EL (cell line): ENCODE measurements around the gene CYP4F22.

Experiments
- DNase-seq: peaks from one replicate; pipeline ENCODE4 v3.0.0-alpha.2; 2016

Gene CYP4F22

GRCh38 chr19:15538774-15539173, 30.4 kb downstream of the CYP4F22 start:
- no peak for DNase-seq

- no peak for DNase-seq
Observed at GRCh38 chr19:15539638-15540037, 31.3 kb downstream of the CYP4F22 start.

- no peak for DNase-seq
Observed at GRCh38 chr19:15540435-15540834, 32.1 kb downstream of the CYP4F22 start.

DNA sequence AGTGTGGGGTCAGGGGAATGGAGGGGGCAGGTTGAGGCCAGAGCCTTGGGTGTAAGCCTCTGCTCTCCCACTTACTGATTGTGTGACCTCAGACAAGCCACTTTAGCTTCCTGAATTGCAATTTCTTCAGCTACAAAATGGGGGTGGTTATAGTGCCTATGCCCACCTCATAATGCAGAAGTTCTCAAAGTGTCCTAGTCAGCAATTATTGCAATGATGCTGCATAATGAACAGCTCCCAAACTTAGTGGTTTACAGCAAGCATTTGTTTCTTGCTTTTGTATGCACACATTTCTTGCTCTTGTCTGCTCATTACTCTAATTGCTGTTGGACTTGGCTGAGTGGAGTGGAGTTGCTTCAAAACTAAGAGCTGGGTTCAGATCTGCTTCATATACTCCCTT, 36.0 kb downstream of the CYP4F22 start:
- no peak for DNase-seq

DNA sequence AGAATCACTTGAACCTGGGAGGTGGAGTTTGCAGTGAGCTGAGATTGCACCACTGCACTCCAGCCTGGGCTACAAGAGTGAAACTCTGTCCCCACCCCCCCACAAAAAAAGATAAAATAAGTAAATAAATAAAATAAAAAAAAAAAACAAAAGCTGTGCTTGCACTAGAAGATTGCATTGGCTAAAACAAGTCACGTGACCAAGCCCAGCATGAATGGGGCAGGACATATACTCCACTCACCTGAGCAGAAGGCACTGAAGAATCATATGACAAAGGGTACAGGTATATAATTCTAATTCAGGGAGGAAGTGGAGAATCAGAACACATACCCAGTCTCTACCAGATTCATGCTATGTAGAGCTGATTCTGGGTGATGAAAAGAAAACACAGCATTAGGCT, 36.6 kb downstream of the CYP4F22 start:
- no peak for DNase-seq

- DNase-seq: no peak
Observed at GRCh38 chr19:15548648-15549047, 40.3 kb downstream of the CYP4F22 start.

DNA sequence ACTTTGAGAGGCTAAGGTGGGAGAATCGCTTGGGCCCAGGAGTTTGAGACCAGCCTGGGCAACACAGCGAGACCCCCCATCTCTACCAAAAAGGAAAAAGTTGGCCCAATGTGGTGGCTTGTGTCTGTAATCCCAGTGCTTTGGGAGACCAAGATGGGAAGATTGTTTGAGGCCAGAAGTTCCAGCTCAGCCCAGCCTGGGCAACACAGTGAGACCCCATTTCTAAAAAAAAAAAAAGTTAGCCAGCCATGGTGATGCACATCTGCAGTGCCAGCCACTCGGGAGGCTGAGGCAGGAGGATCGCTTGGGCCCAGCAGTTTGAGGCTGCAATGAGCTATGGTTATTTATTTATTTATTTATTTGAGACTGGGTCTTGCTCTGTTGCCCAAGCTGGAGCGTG, 41.3 kb downstream of the CYP4F22 start:
- no peak for DNase-seq

DNA sequence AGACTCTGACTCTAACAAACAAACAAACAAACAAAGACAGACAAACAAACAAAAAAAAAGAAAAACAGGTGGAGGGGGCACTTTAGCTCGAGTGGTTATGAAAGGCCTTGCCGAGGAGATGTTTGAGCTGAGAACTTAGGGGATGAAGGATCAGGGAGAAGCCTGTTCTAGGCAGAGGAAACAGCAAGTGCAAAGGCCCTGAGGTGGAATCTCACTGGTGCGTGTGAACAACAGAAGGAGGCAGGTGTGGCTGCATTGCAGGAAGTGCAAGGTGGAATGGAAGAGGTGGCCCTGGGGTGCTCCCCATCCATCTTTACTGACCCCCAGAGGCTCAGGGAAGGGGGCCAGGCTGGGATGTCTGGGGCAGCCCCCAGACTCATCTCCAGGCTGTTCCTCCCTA, 41.9 kb downstream of the CYP4F22 start:
- no peak for DNase-seq

DNA sequence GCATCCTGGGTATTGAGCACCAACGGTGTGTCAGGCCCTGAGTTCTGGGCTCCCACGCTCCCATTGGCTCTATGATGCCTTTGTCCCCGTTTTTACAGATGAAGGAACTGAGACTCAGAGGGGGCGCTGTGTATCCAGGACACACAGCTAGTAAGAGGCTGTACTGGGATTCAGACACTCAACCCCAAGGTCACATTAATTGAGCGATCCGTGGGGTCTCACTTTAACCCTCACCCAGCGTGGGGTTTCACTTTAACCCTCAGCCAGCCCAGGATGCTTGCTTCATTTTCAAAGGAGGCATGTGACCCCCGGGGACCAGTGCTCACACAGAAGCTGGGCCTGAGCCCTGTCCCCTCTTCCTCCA, 42.6 kb downstream of the CYP4F22 start:
- DNase-seq: peak; percentile 12

DNA sequence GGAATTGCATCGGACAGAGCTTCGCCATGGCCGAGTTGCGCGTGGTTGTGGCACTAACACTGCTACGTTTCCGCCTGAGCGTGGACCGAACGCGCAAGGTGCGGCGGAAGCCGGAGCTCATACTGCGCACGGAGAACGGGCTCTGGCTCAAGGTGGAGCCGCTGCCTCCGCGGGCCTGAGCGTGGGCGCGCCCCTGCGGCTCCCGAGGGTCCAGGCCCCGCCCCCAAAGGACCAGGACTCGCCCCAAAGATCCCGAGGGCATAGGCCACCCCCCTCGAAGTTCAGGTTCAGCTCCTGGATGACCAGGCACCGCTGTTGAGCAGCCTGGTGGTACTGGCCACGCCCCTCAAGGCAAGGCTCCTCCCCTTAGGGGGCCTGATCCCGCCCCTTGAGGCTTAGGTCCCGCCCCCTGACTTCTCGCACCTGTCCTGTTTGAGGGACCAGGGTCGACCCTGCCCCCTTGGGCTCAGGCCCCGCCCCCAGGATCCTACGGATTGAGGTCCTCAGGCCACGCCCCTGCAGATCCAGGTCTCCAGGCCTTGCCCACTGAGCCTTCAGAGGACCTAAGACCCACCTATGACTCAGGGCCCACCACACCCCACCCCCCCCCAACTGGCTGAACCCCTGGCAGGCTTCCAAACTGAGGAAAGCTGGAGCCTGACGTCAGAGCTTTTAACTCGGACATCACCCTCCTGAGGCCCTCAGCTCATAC, 43.1 kb downstream of the CYP4F22 start:
- DNase-seq: peak; percentile 31

- DNase-seq: no peak
Observed at GRCh38 chr19:15555021-15555420, 46.7 kb downstream of the CYP4F22 start.

- DNase-seq: peak; percentile 93
Observed at GRCh38 chr19:15555759-15556633, 47.7 kb downstream of the CYP4F22 start.

DNA sequence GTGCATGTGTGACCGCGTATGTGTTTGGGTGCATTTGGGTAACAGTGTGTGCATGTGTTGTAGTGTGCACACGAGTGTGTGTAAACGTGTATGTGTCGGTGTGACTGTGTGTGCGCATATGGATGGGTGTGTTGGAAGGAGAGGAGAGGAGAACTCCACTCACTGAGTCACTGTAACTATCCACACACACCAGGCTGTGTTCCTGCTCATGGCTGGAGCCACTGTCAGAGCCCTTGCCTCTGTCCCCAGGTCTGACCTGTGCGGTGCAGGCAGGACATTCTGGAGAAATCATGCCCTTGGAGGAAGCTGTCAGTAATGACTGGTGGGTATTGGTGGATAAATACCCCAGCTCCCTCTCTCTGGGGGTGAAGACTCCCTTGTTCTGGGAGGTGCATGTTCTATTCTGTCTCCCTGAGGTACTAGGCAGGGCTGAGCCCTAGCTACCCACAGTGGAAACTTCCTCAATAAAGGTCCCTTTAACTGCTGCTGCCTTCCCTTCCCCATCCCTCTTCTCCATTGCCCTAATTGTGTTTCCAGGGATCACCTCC, 48.4 kb downstream of the CYP4F22 start:
- DNase-seq: no peak

DNA sequence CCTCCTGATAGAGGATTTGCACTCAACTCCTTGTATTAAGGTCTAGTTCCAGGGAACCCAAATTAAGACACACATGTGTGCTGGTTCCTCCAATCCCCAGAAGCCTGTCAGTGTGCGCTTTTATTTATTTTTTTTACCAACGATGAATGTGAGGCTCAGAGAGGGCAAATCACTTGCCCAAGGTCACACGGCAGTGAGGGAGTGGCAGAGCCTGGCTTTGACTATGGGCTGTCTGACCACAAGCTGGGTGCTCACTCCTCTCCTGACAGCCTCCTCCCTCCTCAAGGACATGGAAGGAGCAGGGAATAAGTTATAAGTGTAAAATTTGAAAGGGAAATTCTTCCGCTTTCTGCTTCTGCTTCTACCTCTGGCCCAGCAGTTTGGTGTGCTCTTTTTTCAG, 48.9 kb downstream of the CYP4F22 start:
- no peak for DNase-seq

DNA sequence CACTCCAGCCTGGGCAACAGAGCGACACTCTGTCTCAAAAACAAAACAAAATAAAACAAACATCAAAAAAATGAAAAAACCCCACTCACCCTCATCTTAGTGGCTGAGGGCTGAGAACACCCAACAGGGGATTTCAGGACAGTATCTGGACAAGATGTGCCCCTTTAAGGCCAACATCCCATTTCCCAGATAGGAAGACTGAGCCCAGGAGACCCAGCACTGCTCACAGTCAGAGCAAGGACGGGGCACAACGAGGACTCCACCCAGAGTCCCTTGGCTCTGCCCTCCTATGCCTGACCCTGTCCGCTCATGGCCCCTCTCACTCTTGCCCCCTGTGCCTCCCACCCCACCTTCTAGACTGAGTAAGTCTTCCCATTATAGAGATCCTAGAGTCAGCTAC, 53.8 kb downstream of the CYP4F22 start:
- DNase-seq: no peak

DNA sequence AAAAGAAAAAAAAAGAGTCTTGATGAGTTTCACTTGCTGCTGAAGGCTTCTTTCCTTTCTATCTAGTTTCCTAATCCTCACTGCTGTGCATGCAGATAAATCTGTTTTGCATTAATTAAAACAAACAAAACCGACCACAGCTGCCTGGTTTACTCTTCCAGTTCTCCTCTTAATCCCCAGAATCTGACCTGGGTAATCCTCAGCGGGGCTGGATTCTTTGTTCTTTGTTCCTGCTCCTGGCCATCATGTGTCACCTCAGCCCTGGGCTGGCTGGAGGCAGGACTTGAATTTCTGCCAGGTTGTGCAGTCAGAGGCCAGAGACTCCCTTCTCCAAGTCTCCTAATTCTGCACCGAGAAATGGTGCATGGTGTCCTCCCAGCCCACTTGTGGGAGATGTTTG, 54.5 kb downstream of the CYP4F22 start:
- DNase-seq: peak; percentile 14

- peak; percentile 13 for DNase-seq
Observed at GRCh38 chr19:15563325-15563794, 55.0 kb downstream of the CYP4F22 start.

GRCh38 chr19:15563931-15564330, 55.6 kb downstream of the CYP4F22 start:
- no peak for DNase-seq

- DNase-seq: no peak
Observed at GRCh38 chr19:15564534-15565168, 56.3 kb downstream of the CYP4F22 start.

DNA sequence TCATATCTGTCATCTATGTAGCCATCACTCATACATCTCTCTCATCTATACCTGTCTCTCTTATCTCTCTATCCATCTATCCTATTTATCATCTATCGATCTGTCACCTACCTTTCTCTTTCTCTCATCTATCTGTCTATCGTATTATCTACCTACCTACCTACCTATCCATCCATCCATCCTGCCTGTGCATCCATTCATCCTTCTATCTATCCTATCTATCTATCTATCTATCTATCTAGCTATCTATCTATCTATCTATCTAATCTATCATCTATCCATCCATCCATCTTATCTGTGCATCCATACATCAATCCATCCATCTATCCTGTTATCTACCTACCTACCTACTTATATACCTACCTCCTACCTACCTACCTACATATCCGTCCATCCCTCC, 62.1 kb downstream of the CYP4F22 start:
- DNase-seq: no peak

GRCh38 chr19:15575406-15575805, 67.1 kb downstream of the CYP4F22 start:
- no peak for DNase-seq

GRCh38 chr19:15576526-15577156, 68.3 kb downstream of the CYP4F22 start:
- no peak for DNase-seq

- DNase-seq: no peak
Observed at GRCh38 chr19:15577184-15577771, 69.0 kb downstream of the CYP4F22 start.
